AG04449 (cell line): ENCODE measurements around the gene WASL.

Experiments used
- CTCF ChIA-PET: fragments of 350-600 bp; formaldehyde crosslinking; extraction: SDS; loops from one replicate; lab custom pipeline; 2021; ENCODE audit warnings: antibody characterized with exemption; lab: Yijun Ruan, JAX
- POLR2A ChIA-PET: fragments of 400-600, 350-600 bp; formaldehyde crosslinking; extraction: SDS; loops from one replicate; lab custom pipeline; 2020; ENCODE audit warnings: antibody characterized with exemption, inconsistent platforms; lab: Yijun Ruan, JAX
- DNase-seq: peaks from one replicate; pipeline ENCODE4 v3.0.0-alpha.2; 2010; ENCODE audit warnings: low read depth, low spot score
- H3K4me3 ChIP-seq: 2 replicates; pipeline ENCODE4 v1.5.1; 2011; ENCODE audit warnings: low read depth, mild to moderate bottlenecking, control low read depth, low read length
- TF ChIP-seq, protein P1 (sequence below): IDR thresholded peaks from one replicate; pipeline ENCODE4 v1.5.1; 2011; ENCODE audit warnings: mild to moderate bottlenecking, moderate library complexity, low read length, control low read depth, inconsistent platforms; ENCODE audit not compliant: insufficient read depth; ENCODE audit errors: missing control alignments

WASL gene

DNA sequence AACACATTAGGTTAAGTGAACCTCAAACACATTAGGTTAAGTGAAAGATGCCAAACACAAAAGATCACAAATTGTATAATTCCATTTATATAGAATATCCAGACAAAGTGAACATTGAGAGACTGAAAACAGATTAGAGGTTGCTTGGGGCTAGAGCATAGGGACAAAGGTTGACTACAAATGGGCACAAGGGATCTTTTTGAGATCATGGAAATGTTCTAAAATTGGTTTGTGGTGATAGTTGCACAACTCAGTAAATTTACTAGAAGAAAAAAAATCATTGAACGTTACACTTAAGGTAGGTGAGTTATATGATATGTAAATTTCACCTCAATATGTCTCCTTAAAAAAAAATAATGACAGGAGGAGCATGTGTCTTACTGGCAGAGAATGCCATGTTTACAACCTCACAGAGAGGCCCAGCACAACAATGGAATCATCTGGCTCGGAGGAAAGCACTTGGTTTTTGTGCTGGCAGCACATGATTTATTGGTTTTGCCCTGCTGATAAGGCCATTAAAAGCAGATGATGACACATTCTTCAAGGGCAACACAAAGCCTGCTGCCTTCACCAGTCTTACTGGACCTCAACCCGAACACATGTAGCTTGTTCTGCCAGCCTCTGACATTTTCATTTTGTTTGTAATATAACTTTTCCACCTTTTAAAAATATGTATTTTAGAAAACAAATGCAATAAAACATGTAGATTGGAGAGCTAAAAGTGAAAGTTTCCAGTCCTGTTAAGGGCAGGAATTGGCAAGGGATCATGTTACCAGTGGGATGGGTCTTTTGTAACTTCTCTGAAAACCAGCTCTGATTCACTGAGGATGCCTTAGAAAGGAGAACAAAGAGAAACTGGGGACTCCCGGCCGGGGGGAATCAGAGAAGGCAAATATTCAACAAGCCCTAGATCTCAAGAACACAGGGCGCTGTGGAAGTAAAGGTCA, 105.0 kb downstream of the WASL start:
- ChIA-PET POLR2A (interaction anchor here (0.5 kb wide), 1 partner anchor 105 kb away, joined by 3 read pairs; the partner anchor contains the start of gene WASL), CTCF (interaction anchor here (1.1 to 2.0 kb wide), 2 partner anchors 9 to 222 kb away, joined by 4 to 9 read pairs; no protein-coding TSS in a partner anchor)
- DNase-seq: no peak
- H3K4me3 ChIP-seq: peak overlapping the region; percentile 29
- TF ChIP-seq, protein P1, sequence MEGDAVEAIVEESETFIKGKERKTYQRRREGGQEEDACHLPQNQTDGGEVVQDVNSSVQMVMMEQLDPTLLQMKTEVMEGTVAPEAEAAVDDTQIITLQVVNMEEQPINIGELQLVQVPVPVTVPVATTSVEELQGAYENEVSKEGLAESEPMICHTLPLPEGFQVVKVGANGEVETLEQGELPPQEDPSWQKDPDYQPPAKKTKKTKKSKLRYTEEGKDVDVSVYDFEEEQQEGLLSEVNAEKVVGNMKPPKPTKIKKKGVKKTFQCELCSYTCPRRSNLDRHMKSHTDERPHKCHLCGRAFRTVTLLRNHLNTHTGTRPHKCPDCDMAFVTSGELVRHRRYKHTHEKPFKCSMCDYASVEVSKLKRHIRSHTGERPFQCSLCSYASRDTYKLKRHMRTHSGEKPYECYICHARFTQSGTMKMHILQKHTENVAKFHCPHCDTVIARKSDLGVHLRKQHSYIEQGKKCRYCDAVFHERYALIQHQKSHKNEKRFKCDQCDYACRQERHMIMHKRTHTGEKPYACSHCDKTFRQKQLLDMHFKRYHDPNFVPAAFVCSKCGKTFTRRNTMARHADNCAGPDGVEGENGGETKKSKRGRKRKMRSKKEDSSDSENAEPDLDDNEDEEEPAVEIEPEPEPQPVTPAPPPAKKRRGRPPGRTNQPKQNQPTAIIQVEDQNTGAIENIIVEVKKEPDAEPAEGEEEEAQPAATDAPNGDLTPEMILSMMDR: no peak

GRCh38 chr7:123641901-123642300, 106.9 kb downstream of the WASL start:
- ChIA-PET CTCF (no interaction called here), POLR2A (no interaction called here)
- no peak overlapping the region for H3K4me3 ChIP-seq
- TF ChIP-seq, protein P1: no peak
- DNase-seq: no peak

GRCh38 chr7:123640583-123640982, 108.2 kb downstream of the WASL start:
- POLR2A ChIA-PET: no interaction called here
- TF ChIP-seq, protein P1: no peak
- CTCF ChIA-PET: no interaction called here
- no peak for DNase-seq
- H3K4me3 ChIP-seq: no peak overlapping the region

DNA sequence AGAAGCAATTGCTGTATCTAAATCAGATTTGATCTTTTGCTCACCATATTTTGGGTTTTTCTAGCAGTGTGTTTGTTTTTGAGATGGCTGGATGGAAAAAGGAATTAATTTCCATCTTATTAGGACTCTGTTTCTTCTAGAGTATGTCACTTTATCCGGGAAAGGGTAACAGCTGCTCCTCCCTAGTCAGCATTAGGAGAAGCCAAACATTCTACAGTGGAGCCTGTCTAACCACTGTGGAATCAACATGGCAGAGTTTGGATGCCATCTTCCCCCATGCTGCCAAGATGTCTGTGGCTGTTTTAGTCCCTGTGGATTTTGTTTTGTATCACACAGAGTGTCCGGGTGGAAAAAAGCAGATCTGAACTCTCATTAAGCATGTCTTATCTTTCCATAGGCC, 109.2 kb downstream of the WASL start:
- no peak for DNase-seq
- TF ChIP-seq, protein P1: no peak
- ChIA-PET CTCF (interaction anchor here (0.7 kb wide), 1 partner anchor 225 kb away, joined by 3 read pairs; no protein-coding TSS in a partner anchor), POLR2A (no interaction called here)
- no peak overlapping the region for H3K4me3 ChIP-seq

DNA sequence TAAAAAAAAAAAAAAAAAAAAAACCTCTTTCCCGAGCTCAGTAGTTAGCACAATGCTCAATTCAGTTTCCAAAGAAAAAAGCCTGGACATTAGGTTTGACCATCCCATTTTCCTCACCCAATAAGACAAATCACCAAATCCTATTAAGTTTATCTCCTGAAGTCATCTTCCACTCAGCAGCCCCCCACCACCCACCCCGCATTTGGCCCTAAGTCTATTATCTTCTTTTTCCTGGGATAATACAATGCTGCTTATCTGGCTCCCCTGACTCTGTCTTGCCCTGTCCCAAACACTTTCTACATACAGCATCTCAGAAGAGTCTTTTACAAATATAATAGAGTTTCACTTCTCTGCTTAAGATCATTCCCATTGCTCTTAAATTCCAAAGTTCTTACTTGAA, 110.9 kb downstream of the WASL start:
- no peak overlapping the region for H3K4me3 ChIP-seq
- POLR2A ChIA-PET: no interaction called here
- CTCF ChIA-PET: interaction anchor here (1.2 to 5.2 kb wide), 6 partner anchors 9 to 231 kb away, joined by 3 to 70 read pairs (median 6); no protein-coding TSS in a partner anchor
- no peak for DNase-seq
- TF ChIP-seq, protein P1: no peak

- POLR2A ChIA-PET: no interaction called here
- no peak for DNase-seq
- TF ChIP-seq, protein P1: no peak
- CTCF ChIA-PET: interaction anchor here (0.9 to 5.2 kb wide), 14 partner anchors 8 to 1148 kb away, joined by 3 to 70 read pairs (median 5); no protein-coding TSS in a partner anchor
- no peak overlapping the region for H3K4me3 ChIP-seq
Observed at GRCh38 chr7:123637203-123637602, 111.6 kb downstream of the WASL start.
